Measurements from ENCODE around the gene MAG.
"Not testable (repeated sequence)": the region's sequence is repeated elsewhere in the genome, so short reads cannot be mapped to it uniquely, and the experiment has no call there.

The MAG gene

DNA sequence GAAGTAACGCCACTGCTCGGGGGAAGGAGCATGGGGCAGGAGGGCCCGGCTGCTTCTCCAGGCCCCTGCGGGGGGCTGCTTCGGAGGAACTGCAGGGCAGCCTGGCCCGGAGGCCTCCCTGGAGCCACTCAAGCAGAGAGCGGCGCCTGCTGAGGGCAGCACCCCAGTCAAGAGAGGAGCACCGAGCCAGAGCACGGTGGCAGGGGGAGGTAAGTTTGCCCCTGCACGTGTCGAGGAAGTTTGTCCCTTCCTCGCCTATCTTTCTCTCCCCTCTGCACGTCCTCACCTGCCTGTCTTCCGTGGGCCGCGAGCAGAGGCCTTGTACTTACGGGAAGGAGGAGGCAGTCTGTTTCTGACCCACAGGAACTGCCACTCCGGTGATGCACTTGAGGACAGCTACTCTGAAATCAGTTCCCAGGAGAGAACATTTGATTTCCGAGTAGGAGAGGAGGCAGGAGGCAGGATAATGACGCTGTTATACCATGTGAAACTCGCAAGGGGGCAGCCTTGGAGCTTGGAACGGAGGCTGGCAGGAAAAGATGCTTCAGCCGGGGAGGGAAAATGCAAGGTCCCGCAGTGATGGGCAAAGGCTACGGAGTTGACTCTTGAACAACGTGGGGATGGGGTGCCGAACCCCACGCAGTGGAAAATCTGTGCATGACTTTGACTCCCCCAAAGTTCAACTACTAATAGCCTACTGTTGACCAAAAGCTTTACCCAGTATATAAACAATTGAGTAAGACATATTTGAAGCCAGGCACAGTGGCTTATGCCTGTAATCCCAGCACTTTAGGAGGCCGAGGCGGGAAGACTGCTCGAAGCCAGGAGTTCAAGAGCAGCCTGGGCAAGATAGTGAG lies 60.7 kb downstream of the MAG start:
- Histone ChIP-seq H3K27me3 (ENCODE audit: control insufficient read depth, insufficient read depth, low read length, poor library complexity, severe bottlenecking) (peaks cover 25% of the 10 kb centered on the region), H3K27ac (ENCODE audit: insufficient read depth, low read depth, low read length, poor library complexity, severe bottlenecking) (no peak overlapping the region), H3K9me3 (ENCODE audit: control insufficient read depth, low read length) (no peaks in the 10 kb centered on the region), H3K36me3 (ENCODE audit: control insufficient read depth, insufficient read depth, low read length) (no peaks in the 10 kb centered on the region), H3K4me1 (ENCODE audit: control insufficient read depth, insufficient read depth, low read length) (no peaks in the 10 kb centered on the region), H3K4me3 (ENCODE audit: insufficient read depth, low read depth, low read length) (no peak overlapping the region)
- WGBS, 2 experiments, result 46 to 51% methylated on average over 32 of the region's 32 CpGs

DNA sequence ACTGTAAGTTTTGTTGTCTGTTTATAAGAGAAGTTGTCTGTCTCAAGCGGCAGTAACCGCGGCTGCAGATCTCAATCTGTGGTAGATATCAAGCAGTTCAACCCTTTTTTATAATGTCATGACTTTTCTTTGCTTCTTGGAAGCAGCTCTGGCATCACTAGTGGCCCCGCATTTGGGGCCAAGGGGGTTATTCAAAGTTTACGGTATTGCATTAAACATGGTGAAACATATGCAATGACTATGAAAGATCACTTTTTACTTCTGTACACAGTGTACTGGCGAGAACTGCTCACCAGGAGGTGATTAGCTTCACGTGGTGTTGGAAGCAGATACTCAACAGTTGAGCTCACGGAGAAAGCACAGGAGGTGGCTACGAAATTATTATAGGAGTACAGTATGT lies 61.7 kb downstream of the MAG start:
- Histone ChIP-seq H3K4me3 (ENCODE audit: insufficient read depth, low read depth, low read length) (no peak overlapping the region), H3K27me3 (ENCODE audit: control insufficient read depth, insufficient read depth, low read length, poor library complexity, severe bottlenecking) (peaks cover 18% of the 10 kb centered on the region), H3K27ac (ENCODE audit: insufficient read depth, low read depth, low read length, poor library complexity, severe bottlenecking) (no peak overlapping the region), H3K4me1 (ENCODE audit: control insufficient read depth, insufficient read depth, low read length) (no peaks in the 10 kb centered on the region), H3K36me3 (ENCODE audit: control insufficient read depth, insufficient read depth, low read length) (no peaks in the 10 kb centered on the region), H3K9me3 (ENCODE audit: control insufficient read depth, low read length) (no peaks in the 10 kb centered on the region)
- 94% methylated on average over 8 to 9 of the region's 9 CpGs for WGBS, 2 experiments

DNA sequence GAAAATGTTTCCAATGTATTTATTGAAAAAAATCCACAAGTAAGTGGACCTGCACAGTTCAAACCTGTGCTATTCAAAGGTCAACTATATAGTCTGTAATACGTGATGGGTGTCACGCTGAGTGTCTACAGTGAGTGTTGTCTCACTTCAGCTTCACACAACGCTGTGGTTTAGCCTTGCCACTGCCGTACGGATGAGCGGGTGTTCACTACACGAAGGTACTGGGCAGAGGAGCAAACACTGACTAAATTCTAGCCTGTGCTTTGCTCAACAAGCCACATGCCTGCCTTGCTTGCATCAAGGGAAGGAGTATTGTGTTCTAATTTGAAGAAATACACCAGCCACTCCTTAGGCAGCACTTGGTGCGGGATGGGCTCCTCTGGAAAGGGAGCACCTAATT lies 62.9 kb downstream of the MAG start:
- Histone ChIP-seq H3K36me3 (ENCODE audit: control insufficient read depth, insufficient read depth, low read length) (no peaks in the 10 kb centered on the region), H3K9me3 (ENCODE audit: control insufficient read depth, low read length) (no peaks in the 10 kb centered on the region), H3K27me3 (ENCODE audit: control insufficient read depth, insufficient read depth, low read length, poor library complexity, severe bottlenecking) (peaks cover 8% of the 10 kb centered on the region), H3K27ac (ENCODE audit: insufficient read depth, low read depth, low read length, poor library complexity, severe bottlenecking) (no peak overlapping the region), H3K4me1 (ENCODE audit: control insufficient read depth, insufficient read depth, low read length) (no peaks in the 10 kb centered on the region), H3K4me3 (ENCODE audit: insufficient read depth, low read depth, low read length) (no peak overlapping the region)
- 93 to 95% methylated on average over 8 of the region's 8 CpGs for WGBS, 2 experiments

DNA sequence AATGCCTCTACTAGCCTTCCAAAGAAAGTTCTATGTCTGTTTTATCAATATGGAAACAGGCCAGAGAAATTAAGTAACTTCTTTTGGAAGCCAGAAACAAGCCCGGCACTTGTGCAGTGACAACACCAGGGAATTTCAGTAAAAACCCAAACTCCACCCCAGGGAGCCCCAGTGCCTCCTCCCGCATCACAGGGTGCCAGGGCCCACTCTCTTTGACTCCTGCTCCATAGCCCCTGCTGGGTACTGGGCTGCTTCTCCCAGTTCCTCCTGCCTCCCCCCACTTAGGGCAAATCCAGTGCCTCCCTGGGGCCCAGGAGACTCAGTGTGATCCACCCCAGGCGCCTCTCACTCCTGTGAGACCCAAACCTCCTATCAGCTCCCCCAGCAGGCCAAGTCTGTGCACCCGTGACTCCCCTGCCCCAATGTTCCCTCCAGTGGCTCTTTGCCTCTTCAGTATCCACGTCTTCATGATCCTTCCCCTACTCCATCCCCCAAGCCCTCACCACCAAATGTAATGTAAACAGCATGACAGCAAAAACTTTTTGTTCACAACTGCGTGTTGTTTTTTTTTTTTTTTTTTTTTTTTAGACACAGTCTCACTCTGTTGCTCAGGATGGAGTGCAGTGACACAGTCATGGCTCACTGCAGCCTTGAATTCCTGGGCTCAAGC lies 64.0 kb downstream of the MAG start:
- Histone ChIP-seq H3K36me3 (ENCODE audit: control insufficient read depth, insufficient read depth, low read length) (no peaks in the 10 kb centered on the region), H3K27me3 (ENCODE audit: control insufficient read depth, insufficient read depth, low read length, poor library complexity, severe bottlenecking) (peaks cover 5% of the 10 kb centered on the region), H3K4me3 (ENCODE audit: insufficient read depth, low read depth, low read length) (no peak overlapping the region), H3K4me1 (ENCODE audit: control insufficient read depth, insufficient read depth, low read length) (no peaks in the 10 kb centered on the region), H3K9me3 (ENCODE audit: control insufficient read depth, low read length) (no peaks in the 10 kb centered on the region), H3K27ac (ENCODE audit: insufficient read depth, low read depth, low read length, poor library complexity, severe bottlenecking) (no peak overlapping the region)
- 72 to 77% methylated on average over 6 of the region's 6 CpGs for WGBS, 2 experiments

DNA sequence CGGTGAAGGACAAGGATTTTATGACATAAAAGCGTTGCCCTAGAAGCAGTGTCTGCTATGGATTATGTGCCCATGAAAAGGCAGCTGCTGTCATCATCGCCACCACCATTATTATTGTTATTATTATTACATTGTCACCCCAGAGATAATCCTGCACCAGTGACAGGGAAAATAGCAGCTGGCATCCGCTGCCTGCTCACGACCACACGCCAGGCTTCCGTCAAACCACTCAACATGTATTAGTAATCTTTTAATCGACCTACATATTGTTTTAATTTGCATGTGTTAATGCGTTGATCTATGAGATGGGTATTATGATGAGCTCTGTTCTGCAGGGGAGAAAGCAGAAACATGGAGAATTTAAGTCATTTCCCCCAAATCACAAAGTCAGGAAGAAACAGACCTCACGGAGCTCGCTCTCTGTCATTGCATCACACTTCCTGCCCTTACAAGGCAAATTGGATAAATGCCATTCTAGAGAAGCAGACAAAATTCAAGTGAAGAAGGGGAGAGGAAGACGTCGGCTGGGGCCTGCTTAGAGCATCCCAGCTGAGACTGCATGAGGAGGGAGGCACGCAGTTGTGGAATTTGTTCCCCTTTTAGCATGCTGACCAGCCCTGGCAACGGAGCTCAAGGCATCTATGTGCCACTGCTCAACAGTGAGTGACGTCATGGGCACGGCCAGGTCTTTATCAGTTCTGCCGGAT lies 66.1 kb downstream of the MAG start, which contains the start of gene FFAR3:
FFAR3 (plus strand) TSS at position 594 of the 707 bp plus-strand sequence. CDS start 431 bp downstream, outside the sequence.
- Histone ChIP-seq H3K36me3 (ENCODE audit: control insufficient read depth, insufficient read depth, low read length) (no peaks in the 10 kb centered on the region), H3K27ac (ENCODE audit: insufficient read depth, low read depth, low read length, poor library complexity, severe bottlenecking) (no peak within 1 kb of the TSS), H3K27me3 (ENCODE audit: control insufficient read depth, insufficient read depth, low read length, poor library complexity, severe bottlenecking) (no peaks in the 10 kb centered on the region), H3K4me3 (ENCODE audit: insufficient read depth, low read depth, low read length) (no peak within 1 kb of the TSS), H3K4me1 (ENCODE audit: control insufficient read depth, insufficient read depth, low read length) (no peaks in the 10 kb centered on the region), H3K9me3 (ENCODE audit: control insufficient read depth, low read length) (no peaks in the 10 kb centered on the region)
- 79 to 88% methylated on average over 15 to 18 of the region's 18 CpGs for WGBS, 2 experiments

DNA sequence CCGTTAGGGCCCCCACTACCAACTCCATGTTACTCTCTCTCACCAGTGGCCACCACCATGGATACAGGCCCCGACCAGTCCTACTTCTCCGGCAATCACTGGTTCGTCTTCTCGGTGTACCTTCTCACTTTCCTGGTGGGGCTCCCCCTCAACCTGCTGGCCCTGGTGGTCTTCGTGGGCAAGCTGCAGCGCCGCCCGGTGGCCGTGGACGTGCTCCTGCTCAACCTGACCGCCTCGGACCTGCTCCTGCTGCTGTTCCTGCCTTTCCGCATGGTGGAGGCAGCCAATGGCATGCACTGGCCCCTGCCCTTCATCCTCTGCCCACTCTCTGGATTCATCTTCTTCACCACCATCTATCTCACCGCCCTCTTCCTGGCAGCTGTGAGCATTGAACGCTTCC lies 66.9 kb downstream of the MAG start:
- not testable (repeated sequence) for H3K4me3 ChIP-seq (ENCODE audit: insufficient read depth, low read depth, low read length); H3K27ac ChIP-seq (ENCODE audit: insufficient read depth, low read depth, low read length, poor library complexity, severe bottlenecking); H3K36me3 ChIP-seq (ENCODE audit: control insufficient read depth, insufficient read depth, low read length); H3K4me1 ChIP-seq (ENCODE audit: control insufficient read depth, insufficient read depth, low read length); H3K9me3 ChIP-seq (ENCODE audit: control insufficient read depth, low read length); H3K27me3 ChIP-seq (ENCODE audit: control insufficient read depth, insufficient read depth, low read length, poor library complexity, severe bottlenecking)
- WGBS, 2 experiments, result 74 to 84% methylated on average over 7 to 8 of the region's 16 CpGs

DNA sequence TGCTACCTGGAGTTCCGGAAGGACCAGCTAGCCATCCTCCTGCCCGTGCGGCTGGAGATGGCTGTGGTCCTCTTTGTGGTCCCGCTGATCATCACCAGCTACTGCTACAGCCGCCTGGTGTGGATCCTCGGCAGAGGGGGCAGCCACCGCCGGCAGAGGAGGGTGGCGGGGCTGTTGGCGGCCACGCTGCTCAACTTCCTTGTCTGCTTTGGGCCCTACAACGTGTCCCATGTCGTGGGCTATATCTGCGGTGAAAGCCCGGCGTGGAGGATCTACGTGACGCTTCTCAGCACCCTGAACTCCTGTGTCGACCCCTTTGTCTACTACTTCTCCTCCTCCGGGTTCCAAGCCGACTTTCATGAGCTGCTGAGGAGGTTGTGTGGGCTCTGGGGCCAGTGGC lies 67.4 kb downstream of the MAG start:
- not testable (repeated sequence) for H3K9me3 ChIP-seq (ENCODE audit: control insufficient read depth, low read length); H3K27ac ChIP-seq (ENCODE audit: insufficient read depth, low read depth, low read length, poor library complexity, severe bottlenecking); H3K27me3 ChIP-seq (ENCODE audit: control insufficient read depth, insufficient read depth, low read length, poor library complexity, severe bottlenecking); H3K4me1 ChIP-seq (ENCODE audit: control insufficient read depth, insufficient read depth, low read length); H3K4me3 ChIP-seq (ENCODE audit: insufficient read depth, low read depth, low read length); H3K36me3 ChIP-seq (ENCODE audit: control insufficient read depth, insufficient read depth, low read length)
- WGBS, 2 experiments, result 91 to 95% methylated on average over 18 of the region's 21 CpGs

DNA sequence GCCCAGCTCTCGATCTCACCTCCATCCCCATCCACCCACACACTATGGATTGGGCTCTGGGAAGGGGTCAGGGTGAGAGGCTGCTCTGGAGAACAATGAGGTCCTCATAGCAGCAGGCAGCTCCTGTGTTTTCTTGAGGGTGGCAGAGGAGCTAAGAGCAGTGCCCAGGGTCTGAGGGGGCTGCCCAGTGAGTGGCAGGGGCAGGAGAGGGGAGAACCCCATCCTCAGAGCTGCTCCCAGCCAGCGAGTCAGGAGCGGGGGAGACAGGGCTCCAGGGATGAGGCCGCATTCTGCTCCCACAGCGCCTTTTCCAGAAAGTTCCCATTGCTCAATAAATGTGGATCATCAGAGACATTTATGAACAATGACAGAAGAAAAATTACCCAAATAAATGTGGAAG lies 68.1 kb downstream of the MAG start:
- WGBS, 2 experiments, result no CpG with 5 or more reads among the region's 5 CpGs
- H3K9me3 ChIP-seq (ENCODE audit: control insufficient read depth, low read length); H3K4me1 ChIP-seq (ENCODE audit: control insufficient read depth, insufficient read depth, low read length); H3K27ac ChIP-seq (ENCODE audit: insufficient read depth, low read depth, low read length, poor library complexity, severe bottlenecking); H3K27me3 ChIP-seq (ENCODE audit: control insufficient read depth, insufficient read depth, low read length, poor library complexity, severe bottlenecking); H3K4me3 ChIP-seq (ENCODE audit: insufficient read depth, low read depth, low read length); H3K36me3 ChIP-seq (ENCODE audit: control insufficient read depth, insufficient read depth, low read length): not testable (repeated sequence)

DNA sequence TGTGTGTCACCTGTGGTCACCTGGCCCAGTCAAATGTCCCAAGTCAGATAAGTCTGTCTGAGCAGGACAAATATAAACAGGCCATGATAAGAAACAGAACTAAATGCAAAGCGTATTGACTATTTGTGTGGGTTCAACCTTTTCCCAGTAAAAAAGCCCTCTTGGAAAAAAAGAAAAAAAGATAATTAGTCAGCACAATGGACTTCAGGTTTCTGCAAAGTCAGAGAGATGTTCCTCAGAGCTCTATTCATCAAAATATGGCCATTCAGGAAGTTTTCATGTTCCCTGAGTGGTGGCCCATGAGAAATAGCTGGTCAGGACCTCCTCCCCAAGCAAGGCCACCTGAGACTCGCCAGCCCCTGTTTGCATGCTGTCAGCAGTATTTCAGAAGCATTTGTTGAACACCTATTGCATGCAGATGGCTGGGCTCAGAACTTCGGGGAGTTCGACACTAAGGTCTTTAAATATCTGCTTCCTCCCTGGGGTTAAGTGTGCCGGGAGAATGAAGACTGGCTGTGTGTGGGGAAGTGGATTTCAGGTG lies 69.0 kb downstream of the MAG start:
- Histone ChIP-seq H3K27me3 (ENCODE audit: control insufficient read depth, insufficient read depth, low read length, poor library complexity, severe bottlenecking) (no peaks in the 10 kb centered on the region), H3K4me3 (ENCODE audit: insufficient read depth, low read depth, low read length) (no peak overlapping the region), H3K4me1 (ENCODE audit: control insufficient read depth, insufficient read depth, low read length) (no peaks in the 10 kb centered on the region), H3K27ac (ENCODE audit: insufficient read depth, low read depth, low read length, poor library complexity, severe bottlenecking) (no peak overlapping the region), H3K36me3 (ENCODE audit: control insufficient read depth, insufficient read depth, low read length) (no peaks in the 10 kb centered on the region), H3K9me3 (ENCODE audit: control insufficient read depth, low read length) (no peaks in the 10 kb centered on the region)
- whole genome bisulfite sequencing, 2 experiments, result 93% methylated on average over 5 of the region's 5 CpGs

Measured in ectodermal cell (in vitro differentiated cells).